ENCODE results near the gene EPHB1. TPM values are rescaled to one million over a fixed set of nuclear protein-coding genes. Genes with fewer than 3 reads are reported as not detected.

Gene EPHB1
- total and polyA plus RNA-seq, 5 experiments from 2014 or later: not detected

GRCh38 chr3:134922866-134923265 is 127.8 kb downstream of the EPHB1 start:
- Mint-ChIP-seq H3K36me3 (no peaks in the 10 kb centered on the region), H3K9me3 (peaks cover 0 to 14% (median 3%) of the 10 kb centered on the region in 9 donors), H3K27ac (no peak overlapping the region), H3K4me3 (no peak overlapping the region), H3K4me1 (peaks cover 0 to 1% (median 0%) of the 10 kb centered on the region in 4 donors), H3K27me3 (peaks cover 0 to 12% (median 3%) of the 10 kb centered on the region in 5 donors)
- POLR2A ChIA-PET: no interaction called here
- no peak for DNase-seq
- no peak for ATAC-seq

- Mint-ChIP-seq H3K4me1 (no peaks in the 10 kb centered on the region), H3K36me3 (no peaks in the 10 kb centered on the region), H3K27ac (no peak overlapping the region), H3K27me3 (peaks cover 0 to 12% (median 3%) of the 10 kb centered on the region in 5 donors), H3K9me3 (peaks cover 0 to 14% (median 3%) of the 10 kb centered on the region in 9 donors), H3K4me3 (no peak overlapping the region)
- POLR2A ChIA-PET: no interaction called here
- no peak for DNase-seq
- ATAC-seq: no peak
Observed at GRCh38 chr3:134923286-134923685, 128.2 kb downstream of the EPHB1 start.

GRCh38 chr3:134927599-134927998 is 132.5 kb downstream of the EPHB1 start:
- Mint-ChIP-seq H3K4me3 (no peak overlapping the region), H3K9me3 (peaks cover 0 to 14% (median 3%) of the 10 kb centered on the region in 9 donors), H3K4me1 (peaks cover 0 to 2% (median 0%) of the 10 kb centered on the region in 4 donors), H3K27ac (no peak overlapping the region), H3K27me3 (peaks cover 0 to 18% (median 0%) of the 10 kb centered on the region in 5 donors), H3K36me3 (no peaks in the 10 kb centered on the region)
- POLR2A ChIA-PET: no interaction called here
- ATAC-seq: no peak
- no peak for DNase-seq

- Mint-ChIP-seq H3K4me1 (peaks cover 0 to 2% (median 0%) of the 10 kb centered on the region in 4 donors), H3K36me3 (no peaks in the 10 kb centered on the region), H3K9me3 (peaks cover 0 to 14% (median 3%) of the 10 kb centered on the region in 9 donors), H3K27me3 (peaks cover 0 to 18% (median 0%) of the 10 kb centered on the region in 5 donors), H3K27ac (no peak overlapping the region), H3K4me3 (no peak overlapping the region)
- no peak for ATAC-seq
- POLR2A ChIA-PET: no interaction called here
- DNase-seq: no peak
Observed at GRCh38 chr3:134928392-134928791, 133.3 kb downstream of the EPHB1 start.

- H3K36me3 Mint-ChIP-seq: no peaks in the 10 kb centered on the region
- no peak for DNase-seq
- no peak overlapping the region for H3K4me3 Mint-ChIP-seq
- peaks cover 0 to 14% (median 3%) of the 10 kb centered on the region in 9 donors for H3K9me3 Mint-ChIP-seq
- no peak for ATAC-seq
- H3K4me1 Mint-ChIP-seq: peaks cover 0 to 2% (median 0%) of the 10 kb centered on the region in 4 donors
- POLR2A ChIA-PET: no interaction called here
- H3K27ac Mint-ChIP-seq: no peak overlapping the region
- peaks cover 0 to 18% (median 0%) of the 10 kb centered on the region in 5 donors for H3K27me3 Mint-ChIP-seq
Observed at GRCh38 chr3:134928819-134929218, 133.8 kb downstream of the EPHB1 start.

GRCh38 chr3:134929976-134930375 is 134.9 kb downstream of the EPHB1 start:
- peaks cover 0 to 2% (median 0%) of the 10 kb centered on the region in 4 donors for H3K4me1 Mint-ChIP-seq
- H3K9me3 Mint-ChIP-seq: peaks cover 0 to 6% (median 2%) of the 10 kb centered on the region in 9 donors
- H3K27me3 Mint-ChIP-seq: peaks cover 0 to 17% (median 0%) of the 10 kb centered on the region in 5 donors
- H3K4me3 Mint-ChIP-seq: no peak overlapping the region
- ATAC-seq (no peak), DNase-seq (no peak)
- no peak overlapping the region for H3K27ac Mint-ChIP-seq
- POLR2A ChIA-PET: no interaction called here
- no peaks in the 10 kb centered on the region for H3K36me3 Mint-ChIP-seq

- POLR2A ChIA-PET: no interaction called here
- H3K9me3 Mint-ChIP-seq: no peaks in the 10 kb centered on the region
- peaks cover 0 to 2% (median 0%) of the 10 kb centered on the region in 4 donors for H3K4me1 Mint-ChIP-seq
- no peak overlapping the region for H3K4me3 Mint-ChIP-seq
- no peak for ATAC-seq
- H3K27me3 Mint-ChIP-seq: peaks cover 0 to 13% (median 0%) of the 10 kb centered on the region in 5 donors
- no peaks in the 10 kb centered on the region for H3K36me3 Mint-ChIP-seq
- no peak for DNase-seq
- no peak overlapping the region for H3K27ac Mint-ChIP-seq
Observed at GRCh38 chr3:134931045-134931785, 136.2 kb downstream of the EPHB1 start.

GRCh38 chr3:134932035-134932434 is 137.0 kb downstream of the EPHB1 start:
- H3K4me3 Mint-ChIP-seq: no peak overlapping the region
- DNase-seq (no peak), ATAC-seq (no peak)
- H3K36me3 Mint-ChIP-seq: no peaks in the 10 kb centered on the region
- H3K27me3 Mint-ChIP-seq: peaks cover 0 to 6% (median 0%) of the 10 kb centered on the region in 5 donors
- H3K27ac Mint-ChIP-seq: no peak overlapping the region
- POLR2A ChIA-PET: no interaction called here
- H3K9me3 Mint-ChIP-seq: no peaks in the 10 kb centered on the region
- H3K4me1 Mint-ChIP-seq: peaks cover 0 to 2% (median 0%) of the 10 kb centered on the region in 4 donors

- peaks cover 0 to 7% (median 0%) of the 10 kb centered on the region in 5 donors for H3K27me3 Mint-ChIP-seq
- ATAC-seq (no peak), DNase-seq (no peak)
- H3K27ac Mint-ChIP-seq: no peak overlapping the region
- H3K9me3 Mint-ChIP-seq: no peaks in the 10 kb centered on the region
- no peaks in the 10 kb centered on the region for H3K4me1 Mint-ChIP-seq
- POLR2A ChIA-PET: no interaction called here
- H3K36me3 Mint-ChIP-seq: no peaks in the 10 kb centered on the region
- no peak overlapping the region for H3K4me3 Mint-ChIP-seq
Observed at GRCh38 chr3:134933997-134934396, 138.9 kb downstream of the EPHB1 start.

GRCh38 chr3:134934933-134935332 is 139.9 kb downstream of the EPHB1 start:
- no peak for DNase-seq
- Mint-ChIP-seq H3K36me3 (no peaks in the 10 kb centered on the region), H3K4me1 (no peaks in the 10 kb centered on the region), H3K4me3 (no peak overlapping the region), H3K27me3 (peaks cover 0 to 7% (median 0%) of the 10 kb centered on the region in 5 donors), H3K9me3 (no peaks in the 10 kb centered on the region), H3K27ac (no peak overlapping the region)
- no peak for ATAC-seq
- POLR2A ChIA-PET: no interaction called here

GRCh38 chr3:134937256-134938028 is 142.4 kb downstream of the EPHB1 start:
- no peak for DNase-seq
- H3K36me3 Mint-ChIP-seq: no peaks in the 10 kb centered on the region
- POLR2A ChIA-PET: no interaction called here
- peaks cover 0 to 6% (median 0%) of the 10 kb centered on the region in 9 donors for H3K9me3 Mint-ChIP-seq
- no peaks in the 10 kb centered on the region for H3K4me1 Mint-ChIP-seq
- no peak overlapping the region for H3K27ac Mint-ChIP-seq
- H3K27me3 Mint-ChIP-seq: peaks cover 0 to 10% (median 0%) of the 10 kb centered on the region in 5 donors
- H3K4me3 Mint-ChIP-seq: no peak overlapping the region
- ATAC-seq: no peak

- Mint-ChIP-seq H3K9me3 (peaks cover 0 to 6% (median 0%) of the 10 kb centered on the region in 9 donors), H3K4me3 (no peak overlapping the region), H3K36me3 (no peaks in the 10 kb centered on the region), H3K4me1 (no peaks in the 10 kb centered on the region), H3K27me3 (peaks cover 0 to 10% (median 0%) of the 10 kb centered on the region in 5 donors), H3K27ac (no peak overlapping the region)
- ATAC-seq: no peak
- POLR2A ChIA-PET: no interaction called here
- DNase-seq: no peak
Observed at GRCh38 chr3:134938029-134938525, 143.0 kb downstream of the EPHB1 start.

GRCh38 chr3:134939978-134940377 is 144.9 kb downstream of the EPHB1 start:
- POLR2A ChIA-PET: no interaction called here
- Mint-ChIP-seq H3K27me3 (peaks cover 0 to 10% (median 0%) of the 10 kb centered on the region in 5 donors), H3K4me3 (no peak overlapping the region), H3K4me1 (no peaks in the 10 kb centered on the region), H3K36me3 (no peaks in the 10 kb centered on the region), H3K9me3 (peaks cover 0 to 6% (median 0%) of the 10 kb centered on the region in 9 donors), H3K27ac (no peak overlapping the region)
- DNase-seq (no peak), ATAC-seq (no peak)

All from naive thymus-derived CD8-positive, alpha-beta T cell (primary cell).